B cell (primary cell): Measurements from ENCODE around the gene ECI1. TPM values are rescaled to one million over a fixed set of nuclear protein-coding genes. Genes with fewer than 3 reads are reported as not detected.

Experiments
- ATAC-seq: fragments of 200-7000 bp; cut with Tn5 transposase; one replicate; pipeline ENCODE4 v1.10.0; 2021; ENCODE audit warnings: low read depth, mild to moderate bottlenecking, moderate number of reproducible peaks, moderate library complexity
- CTCF ChIA-PET: fragments of 350-600 bp; sonication (Branson Sonifier 250); formaldehyde crosslinking; loops from one replicate; lab custom pipeline; 2021; ENCODE audit warnings: antibody characterized with exemption, inconsistent platforms; lab: Charles Lee
- POLR2A ChIA-PET: fragments of 350-600 bp; sonication (Branson Sonifier 250); formaldehyde crosslinking; loops from one replicate; lab custom pipeline; 2021; ENCODE audit warnings: antibody characterized with exemption; lab: Charles Lee
- DNase-seq: peaks from one replicate; pipeline ENCODE4 v3.0.0; 2013
- H2AFZ ChIP-seq: 2 replicates; pipeline ENCODE4 v1.6.1; 2012; ENCODE audit warnings: mild to moderate bottlenecking, low read depth, low read length; ENCODE audit not compliant: insufficient read depth, poor library complexity, severe bottlenecking
- H3K27ac ChIP-seq, 2 donors: 1 replicate in 1 of 2; 2 replicates in 1 of 2; pipeline ENCODE4 v1.5.1; 2012 to 2013; ENCODE audit warnings: low read length in 2 of 2, mild to moderate bottlenecking in 2 of 2, moderate library complexity in 1 of 2
- H3K27me3 ChIP-seq, 4 experiments: fragments of 200-600 bp in 1 of 4; sonication (generic) in 1 of 4; replicated peaks in 1 of 4; 1 replicate in 2 of 4; 2 replicates in 2 of 4; pipeline versions ENCODE4 v1.6.1 to v1.7.0; 2013 to 2016; ENCODE audit warnings: low read length in 3 of 4, mild to moderate bottlenecking in 2 of 4, mixed read lengths in 1 of 4, moderate library complexity in 1 of 4; ENCODE audit not compliant: insufficient read depth in 4 of 4, control insufficient read depth in 3 of 4; ENCODE audit errors: control extremely low read depth in 1 of 4
- H3K36me3 ChIP-seq, 2 experiments: replicated peaks in 1 of 2; 1 replicate in 1 of 2; 2 replicates in 1 of 2; pipeline versions ENCODE4 v1.6.1 to v1.7.1; 2013; ENCODE audit warnings: low read length in 1 of 2; ENCODE audit not compliant: insufficient read depth in 2 of 2, control insufficient read depth in 1 of 2; ENCODE audit errors: control extremely low read depth in 1 of 2, extremely low read depth in 1 of 2
- H3K4me1 ChIP-seq, 2 donors: fragments of 200-600 bp in 1 of 2; sonication (generic) in 1 of 2; 1 replicate in 1 of 2; 2 replicates in 1 of 2; pipeline versions ENCODE4 v1.5.1 to v1.6.1; 2013 to 2017; ENCODE audit warnings: low read length in 2 of 2; ENCODE audit not compliant: control insufficient read depth in 2 of 2, insufficient read depth in 2 of 2
- H3K4me2 ChIP-seq: replicated peaks from 2 replicates; pipeline ENCODE3; 2012; ENCODE audit warnings: mild to moderate bottlenecking, low read depth, low read length; ENCODE audit not compliant: poor library complexity, severe bottlenecking
- H3K4me3 ChIP-seq, 5 experiments: fragments of 200-600 bp in 1 of 5; sonication (generic) in 1 of 5; 1 replicate in 3 of 5; 2 replicates in 2 of 5; pipeline versions ENCODE4 v1.5.1 to v1.7.0; 2011 to 2016; ENCODE audit warnings: low read length in 4 of 5, mild to moderate bottlenecking in 4 of 5, low read depth in 2 of 5, control low read depth in 1 of 5, moderate library complexity in 1 of 5; ENCODE audit not compliant: insufficient read depth in 1 of 5; ENCODE audit errors: control extremely low read depth in 1 of 5, extremely low read depth in 1 of 5
- H3K79me2 ChIP-seq: fragments of 200-600 bp; sonication (generic); one replicate; pipeline ENCODE4 v1.6.0; 2016; ENCODE audit warnings: low read length; ENCODE audit not compliant: control insufficient read depth, insufficient read depth
- H3K9ac ChIP-seq: fragments of 200-600 bp; sonication (generic); 2 replicates; pipeline ENCODE4 v1.6.1; 2017; ENCODE audit warnings: mild to moderate bottlenecking, low read length, moderate library complexity
- H3K9me3 ChIP-seq, 3 donors: one replicate each; pipeline versions ENCODE4 v1.6.1 to v1.7.1; 2013; ENCODE audit warnings: low read length in 2 of 3; ENCODE audit not compliant: control insufficient read depth in 2 of 3, insufficient read depth in 1 of 3; ENCODE audit errors: control extremely low read depth in 1 of 3
- H4K20me1 ChIP-seq: 2 replicates; pipeline ENCODE4 v1.6.0; 2012; ENCODE audit warnings: mild to moderate bottlenecking, low read length; ENCODE audit not compliant: insufficient read depth, control insufficient read depth, poor library complexity, severe bottlenecking
- H3K27ac Mint-ChIP-seq: one replicate; pipeline ENCODE4 v1.8.0; 2021; ENCODE audit warnings: mixed read lengths
- H3K27me3 Mint-ChIP-seq: one replicate; pipeline ENCODE4 v1.8.0; 2021; ENCODE audit warnings: mixed read lengths
- H3K4me1 Mint-ChIP-seq: one replicate; pipeline ENCODE4 v1.8.0; 2021; ENCODE audit warnings: mixed read lengths
- H3K4me3 Mint-ChIP-seq: one replicate; pipeline ENCODE4 v1.8.0; 2021; ENCODE audit warnings: mixed read lengths
- H3K9me3 Mint-ChIP-seq: one replicate; pipeline ENCODE4 v1.8.0; 2022; ENCODE audit warnings: mixed read lengths; ENCODE audit not compliant: insufficient read depth
- CTCF ChIP-seq: fragments of 200-600 bp; IDR thresholded peaks from one replicate; pipeline ENCODE4 v1.8.0; 2022; ENCODE audit warnings: antibody characterized with exemption, mild to moderate bottlenecking
- EZH2 ChIP-seq: IDR thresholded peaks from 2 replicates; pipeline ENCODE4 v1.6.1; 2012; ENCODE audit warnings: borderline replicate concordance, low read depth, mild to moderate bottlenecking, moderate library complexity, low read length; ENCODE audit not compliant: insufficient read depth, poor library complexity, severe bottlenecking
- WGBS: methylation state at CpG from one replicate; pipeline ENCODE4 v1.1.5; 2013; ENCODE audit warnings: missing lambda C conversion rate; ENCODE audit not compliant: insufficient coverage; 5-methylcytosine and 5-hydroxymethylcytosine counted together
- intact Hi-C: fragments of 100-400 bp; cut with micrococcal nuclease; formaldehyde crosslinking; loops from one replicate; pipeline ENCODE4 v1.10.0; 2022
- polyA plus RNA-seq: library from polyadenylated mRNA; depleted of rRNA; stranded (reverse); fragments of >200 nt; gene quantifications from 2 replicates; pipeline ENCODE4 v1.2.3, GENCODE V29; 2012
- total RNA-seq, 2 donors: library from RNA; stranded (reverse); fragments of 120-200 nt in 1 of 2; gene quantifications; 1 replicate in 1 of 2; 2 replicates in 1 of 2; pipeline versions ENCODE4 v1.2.3 to v1.2.4, GENCODE V29; 2013 to 2022

ECI1 gene
- total and polyA plus RNA-seq, 2 donors (not counting 1 experiment from before 2014, with no cell fraction given), result 34.3 to 38.4 TPM

- Histone ChIP-seq H3K27me3 (peaks cover 0 to 50% (median 20%) of the 10 kb centered on the region in 4 experiments), H3K36me3 (no peaks in the 10 kb centered on the region), H3K4me3 (peak within 1 kb of the TSS in 3 of 5 experiments; percentile 15 to 44 (median 28)), H3K4me1 (peaks cover 12 to 22% of the 10 kb centered on the region in 2 donors), H3K27ac (no peak within 1 kb of the TSS), H3K79me2 (no peaks in the 10 kb centered on the region), H3K9ac (peak within 1 kb of the TSS; percentile 47), H3K4me2 (peak within 1 kb of the TSS; percentile 83), H4K20me1 (no peaks in the 10 kb centered on the region), H3K9me3 (peaks cover 0 to 6% (median 0%) of the 10 kb centered on the region in 3 donors), H2AFZ (peak within 1 kb of the TSS; percentile 22)
- DNase-seq (peak; percentile 51), ATAC-seq (peak; percentile 41)
- WGBS, result under 1% methylated on average over 122 of the region's 129 CpGs
- TF ChIP-seq EZH2 (no peak), CTCF (no peak)
- ChIA-PET POLR2A (interaction anchor here (0.5 kb wide), 1 partner anchor 292 kb away, joined by 4 read pairs; no protein-coding TSS in a partner anchor), CTCF (interaction anchor here (1.8 to 4.7 kb wide), 2 partner anchors 55 to 73 kb away, joined by 10 to 71 read pairs; partner anchors contain the start of genes ECI1 and RNPS1)
- H3K4me3 Mint-ChIP-seq, result peak within 1 kb of the TSS; percentile 67
- no peaks in the 10 kb centered on the region for H3K9me3 Mint-ChIP-seq
- peaks cover 33% of the 10 kb centered on the region for H3K27me3 Mint-ChIP-seq
- no peak within 1 kb of the TSS for H3K27ac Mint-ChIP-seq
- intact Hi-C loops, result loop anchor here (10.0 kb wide), 2 partner anchors 148 to 408 kb away; partner anchors contain the start of gene ABCA3
- peaks cover 10% of the 10 kb centered on the region for H3K4me1 Mint-ChIP-seq
These were observed 55.0 kb downstream of the ECI1 start, which contains the start of gene CASKIN1 for GRCh38 chr16:2196162-2196980. Gene CASKIN1 (minus strand): TSS chr16:2196605. CDS start chr16:2196432, 173 bp downstream.
